Skin epidermis (tissue), 12 donors: ENCODE results near the gene OTX1.
"Not testable (repeated sequence)": the region's sequence is repeated elsewhere in the genome, so short reads cannot be mapped to it uniquely, and the experiment has no call there.

Experiments
- H3K27ac ChIP-seq, 21 experiments: fragments of 200-600 bp; sonication (generic) in 11 of 21; one replicate each; pipeline ENCODE4 v1.5.0; 2020; ENCODE audit warnings: mild to moderate bottlenecking in 3 of 21, inconsistent platforms in 2 of 21, moderate library complexity in 2 of 21
- H3K4me3 ChIP-seq, 7 experiments: fragments of 200-600 bp; sonication (generic) in 2 of 7; one replicate each; pipeline ENCODE4 v1.5.0; 2020; ENCODE audit warnings: inconsistent platforms in 2 of 7, mild to moderate bottlenecking in 2 of 7, moderate library complexity in 1 of 7

OTX1 gene

DNA sequence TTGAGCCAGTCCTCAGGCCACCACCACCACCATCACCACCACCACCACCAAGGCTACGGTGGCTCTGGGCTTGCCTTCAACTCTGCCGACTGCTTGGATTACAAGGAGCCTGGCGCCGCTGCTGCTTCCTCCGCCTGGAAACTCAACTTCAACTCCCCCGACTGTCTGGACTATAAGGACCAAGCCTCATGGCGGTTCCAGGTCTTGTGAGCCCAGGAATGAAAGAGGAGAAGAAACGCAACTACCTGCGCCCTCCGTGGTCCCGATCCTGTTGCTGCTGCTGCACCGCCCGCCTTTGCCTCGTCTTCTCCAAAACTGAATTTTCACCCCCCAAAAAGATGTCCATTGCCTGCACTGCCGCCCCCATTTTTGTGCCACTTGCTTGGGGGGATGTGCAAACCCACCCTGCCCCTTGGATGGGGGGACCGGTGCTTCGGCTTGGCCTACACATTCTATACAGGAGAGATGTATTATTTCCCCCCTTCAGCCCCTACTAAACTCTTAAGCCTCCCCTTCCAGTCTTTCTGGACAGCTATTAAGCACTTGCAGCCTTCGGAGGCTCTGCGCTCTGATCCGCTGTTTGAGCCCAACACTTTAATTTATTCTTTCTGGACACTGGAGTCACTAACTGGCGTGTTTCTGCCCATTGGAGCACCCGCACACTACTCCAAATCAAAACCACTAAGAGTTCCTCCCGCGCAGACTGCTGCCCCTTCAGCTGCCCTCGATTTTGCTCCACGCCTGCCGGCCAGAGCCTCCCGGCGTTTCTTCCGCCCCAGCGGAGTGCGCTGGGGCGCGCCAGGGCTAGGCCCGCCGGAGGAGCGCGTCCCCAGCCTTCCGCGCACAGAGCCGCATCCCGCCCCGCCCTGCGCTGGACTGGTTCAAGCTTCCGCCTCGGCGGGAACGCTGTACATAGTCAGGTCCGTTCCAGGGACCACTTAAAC lies 5.7 kb downstream of the OTX1 start:
- Histone ChIP-seq H3K4me3 (no peak overlapping the region), H3K27ac (no peak overlapping the region)

DNA sequence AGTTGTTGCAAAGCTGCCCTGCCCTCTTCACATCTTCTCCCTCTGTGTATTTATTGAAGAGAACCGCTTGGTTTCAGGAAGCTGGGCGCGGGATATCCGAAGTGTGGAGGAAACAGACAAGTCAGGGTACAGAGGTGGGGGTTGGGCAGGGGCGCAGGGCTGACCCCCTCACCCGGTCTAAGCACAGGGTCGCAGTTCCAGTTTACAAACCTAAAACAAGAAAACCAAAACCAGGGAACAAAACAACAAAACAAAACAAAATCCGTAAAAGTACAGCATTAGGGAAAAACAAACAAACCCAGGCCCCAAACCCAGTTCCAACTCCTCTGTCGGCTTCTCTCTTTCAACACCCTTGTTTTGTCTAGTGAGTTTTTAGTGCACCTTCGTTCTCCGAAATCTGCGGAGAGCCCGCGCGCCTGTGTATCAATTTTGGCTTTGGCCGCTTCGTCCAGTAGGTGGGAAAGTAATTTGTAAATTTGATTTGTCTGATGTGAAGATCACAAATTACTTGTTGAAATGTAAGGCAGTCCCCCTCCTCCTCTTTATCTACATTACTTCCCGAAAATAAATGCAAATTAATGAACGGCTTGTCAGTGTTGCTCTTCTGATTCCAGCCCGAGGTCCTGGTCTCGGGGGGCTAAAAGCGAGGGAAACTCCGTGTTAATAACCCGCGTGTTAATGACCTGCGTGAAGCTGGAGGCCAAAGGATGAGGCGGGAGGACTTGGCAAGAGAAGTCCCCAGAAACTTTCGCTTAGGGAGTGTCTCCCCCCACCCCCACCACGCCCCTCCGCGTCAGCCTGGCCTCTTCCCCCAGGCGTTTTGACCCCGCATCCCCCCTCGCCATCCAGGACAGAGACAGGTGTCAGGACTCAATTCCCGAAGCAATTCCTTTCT lies 6.9 kb downstream of the OTX1 start:
- Histone ChIP-seq H3K4me3 (no peak overlapping the region), H3K27ac (no peak overlapping the region)

DNA sequence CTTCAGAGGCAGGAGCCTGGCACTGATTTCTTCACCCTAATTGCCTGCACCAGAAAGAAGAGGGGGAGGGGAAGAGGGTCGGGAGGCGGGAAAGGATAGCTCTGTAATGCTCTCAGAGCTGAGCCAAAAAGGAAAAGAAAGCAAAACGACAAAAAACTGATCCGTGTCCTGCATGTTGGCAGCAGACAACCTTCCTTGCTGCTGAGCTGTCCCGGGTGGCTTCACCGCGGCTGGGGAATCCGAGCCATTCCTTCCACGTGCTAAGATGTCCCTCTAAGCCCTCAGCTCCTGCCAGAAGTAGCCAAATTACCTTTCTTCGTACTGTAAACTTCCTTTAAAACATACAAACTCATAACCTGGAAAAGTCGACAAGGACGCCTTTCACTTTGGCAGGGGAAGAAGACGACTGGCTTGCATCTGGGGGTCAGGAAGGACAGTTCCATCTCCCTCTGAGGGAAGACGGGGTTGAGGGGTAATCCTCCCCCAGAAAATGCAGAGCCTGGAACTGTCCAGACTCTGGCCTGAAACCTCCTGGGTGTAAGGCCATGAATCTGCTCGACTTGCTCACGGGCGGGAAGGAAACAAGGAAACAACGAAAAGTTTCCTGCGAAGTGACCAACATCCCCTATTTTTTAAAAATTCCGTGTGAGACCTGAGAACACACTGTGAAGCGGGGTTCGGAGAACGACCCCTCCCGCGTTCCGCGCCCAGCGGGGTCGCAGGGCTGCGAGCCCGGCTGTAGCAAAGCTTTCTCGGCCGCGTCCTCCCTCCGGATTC lies 7.7 kb downstream of the OTX1 start:
- Histone ChIP-seq H3K27ac (no peak overlapping the region), H3K4me3 (no peak overlapping the region)

DNA sequence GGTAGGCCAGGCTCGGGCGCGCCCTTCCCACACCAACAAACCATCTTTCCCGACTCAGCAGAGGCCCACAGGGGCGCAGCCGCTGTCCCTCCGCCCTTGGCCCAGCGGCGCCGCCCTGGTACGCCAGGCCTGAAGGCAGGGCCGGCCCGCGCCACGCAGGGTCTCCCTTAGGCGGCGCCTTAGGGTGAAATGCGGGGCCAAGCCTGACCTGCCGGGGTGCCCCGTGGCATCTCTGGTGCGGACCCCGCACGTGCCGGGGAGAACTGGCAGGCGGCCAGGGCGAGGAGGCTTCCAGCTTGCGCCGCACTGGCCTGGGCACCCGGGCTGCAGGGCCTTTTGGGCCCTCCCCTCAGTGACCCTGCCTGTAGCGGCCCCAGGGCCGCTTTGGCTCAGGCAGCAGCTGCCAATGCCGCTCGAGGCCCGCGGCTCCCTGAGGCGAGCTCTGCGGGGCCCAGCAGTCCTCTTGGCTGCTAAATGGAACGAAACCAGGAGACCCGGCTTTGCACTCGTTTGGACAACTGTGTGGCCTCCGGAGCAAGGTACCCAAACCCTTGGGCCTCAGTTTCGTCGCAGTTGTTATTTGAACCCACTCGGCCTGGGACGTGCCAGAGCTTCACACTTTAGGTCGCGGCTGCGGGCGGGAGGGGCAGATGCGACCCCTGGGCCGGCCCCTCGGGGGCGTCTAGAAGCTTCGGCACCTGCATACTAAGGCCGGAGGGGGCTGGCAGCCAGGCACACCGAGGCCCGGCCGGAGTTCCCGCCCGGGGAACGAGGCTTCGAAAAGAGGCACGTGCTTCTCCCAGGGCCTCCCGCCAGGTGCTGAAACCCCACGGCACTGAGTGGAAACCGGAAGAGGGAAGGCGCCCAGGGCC lies 8.5 kb downstream of the OTX1 start:
- Histone ChIP-seq H3K4me3 (peak overlapping the region; percentile 10 to 44 (median 21)), H3K27ac (peak overlapping the region in 8 of 21 experiments; percentile 33 to 72 (median 65))

DNA sequence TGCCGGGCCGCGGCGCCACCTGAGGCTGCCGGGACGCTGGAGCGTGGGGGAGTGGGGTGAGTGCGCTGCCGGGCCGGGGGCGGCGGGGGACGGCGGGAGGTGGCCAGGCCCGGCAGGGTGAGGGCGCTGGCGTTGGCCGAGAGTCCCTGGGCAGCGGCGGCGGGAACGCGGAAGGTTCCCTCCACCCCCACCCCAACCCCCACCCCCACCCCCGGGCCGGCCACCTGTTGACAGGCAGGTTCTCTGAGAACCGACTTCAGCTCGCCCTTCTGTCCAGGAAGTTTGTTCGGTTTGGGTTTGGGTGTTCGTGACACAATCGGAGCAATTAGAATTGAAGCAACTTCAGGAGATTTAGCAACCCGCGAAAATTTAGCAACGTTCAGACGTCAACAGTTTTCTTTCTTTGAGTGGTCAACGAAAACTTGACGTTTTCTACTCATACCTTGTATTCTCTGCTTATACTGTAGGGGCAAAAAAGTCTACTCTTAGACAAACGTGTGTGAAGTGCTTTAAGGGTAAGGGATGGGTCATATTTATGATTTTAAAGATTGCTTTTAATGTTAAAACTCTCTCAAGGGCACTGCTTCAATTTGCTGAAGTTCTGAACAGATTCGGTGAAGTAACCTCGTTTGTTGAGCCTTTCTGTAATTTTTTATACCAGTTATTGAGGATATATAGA lies 9.3 kb downstream of the OTX1 start:
- peak overlapping the region; percentile 10 to 44 (median 21) for H3K4me3 ChIP-seq
- peak overlapping the region in 8 of 21 experiments; percentile 33 to 72 (median 65) for H3K27ac ChIP-seq

DNA sequence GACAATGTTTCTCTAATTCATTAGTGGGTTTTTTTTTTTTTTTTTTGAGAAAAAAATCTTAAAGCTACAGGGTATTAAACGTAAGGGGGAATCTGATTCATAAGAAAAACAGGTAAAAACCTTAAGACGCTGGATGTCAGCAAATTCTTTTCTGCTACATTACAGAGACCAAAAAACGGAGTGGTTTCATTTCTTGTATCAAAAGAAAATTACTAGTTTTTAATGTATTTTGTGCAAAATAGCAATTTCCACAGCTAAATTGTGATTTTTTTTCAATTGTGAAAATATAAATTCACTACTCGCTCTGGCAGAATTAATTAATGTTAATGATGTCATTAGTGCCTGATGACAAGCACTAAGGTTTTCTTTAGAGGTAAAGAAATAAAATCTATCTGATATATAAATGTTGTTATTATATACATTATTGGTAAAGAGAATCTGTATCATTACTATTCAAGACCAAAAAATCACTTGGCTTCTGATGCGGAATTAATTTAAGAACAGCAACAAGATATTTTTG lies 9.9 kb downstream of the OTX1 start:
- peak overlapping the region in 2 of 7 experiments; percentile 35 to 44 for H3K4me3 ChIP-seq
- H3K27ac ChIP-seq = peak overlapping the region in 2 of 21 experiments; percentile 63 to 64

DNA sequence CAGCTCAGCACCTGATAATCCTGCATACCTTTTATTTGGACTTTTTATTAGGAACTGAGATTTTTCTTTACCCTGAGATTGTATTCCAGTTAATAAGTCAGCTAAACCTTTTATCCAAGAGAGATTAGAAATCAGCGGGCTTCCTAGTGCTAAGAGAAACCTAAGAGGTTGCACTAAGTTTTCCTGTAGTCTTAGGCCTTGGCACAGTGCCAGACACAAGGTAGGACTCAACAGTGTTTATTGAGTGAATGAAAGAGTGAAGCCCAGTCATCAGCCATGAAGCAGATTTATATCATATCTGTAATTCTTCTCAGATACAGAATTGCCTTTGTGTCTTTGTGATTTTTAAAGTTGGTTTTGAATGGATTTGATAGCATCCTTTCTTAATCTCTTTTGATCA lies 13.6 kb downstream of the OTX1 start:
- Histone ChIP-seq H3K27ac (no peak overlapping the region), H3K4me3 (no peak overlapping the region)

DNA sequence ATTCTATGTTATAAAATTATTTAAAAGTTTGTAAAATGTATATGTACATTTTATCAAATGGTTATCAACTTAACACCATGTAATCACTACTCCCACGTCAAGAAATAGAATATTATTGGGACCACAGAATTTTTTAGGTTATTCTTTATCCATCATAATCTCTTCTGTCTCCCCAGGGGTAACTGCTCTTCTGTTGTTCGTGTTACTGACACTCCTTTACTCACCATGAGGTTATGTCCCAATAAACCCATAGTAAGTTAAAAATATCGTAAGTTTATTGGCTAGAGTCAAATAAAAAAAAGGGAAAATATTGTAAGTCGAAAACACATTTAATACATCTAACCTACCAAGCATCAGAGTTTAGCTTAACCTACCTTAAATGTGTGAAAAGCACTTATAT lies 14.0 kb downstream of the OTX1 start:
- no peak overlapping the region for H3K27ac ChIP-seq

DNA sequence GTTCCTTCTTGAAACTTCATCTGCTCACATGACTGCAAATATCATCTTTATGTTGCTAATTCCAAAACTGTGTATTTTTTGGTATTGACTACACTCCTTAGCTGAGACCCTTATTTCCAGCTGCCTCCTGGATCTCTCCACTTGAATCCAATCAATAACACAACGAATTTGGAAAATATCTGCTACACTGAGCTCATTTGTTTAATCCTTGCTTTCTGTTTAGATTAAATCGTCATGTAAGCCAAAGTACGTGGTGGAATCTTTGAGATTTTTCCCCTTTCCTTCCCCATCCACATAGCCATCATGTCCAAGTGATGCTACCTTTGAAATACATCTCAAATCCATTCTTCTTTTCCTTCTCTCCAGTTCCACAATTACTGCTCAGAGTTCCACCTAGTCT lies 15.6 kb downstream of the OTX1 start:
- Histone ChIP-seq H3K27ac (no peak overlapping the region), H3K4me3 (no peak overlapping the region)

More for the DNA sequence above, 14.0 kb downstream of the OTX1 start:
- no peak overlapping the region for H3K4me3 ChIP-seq

DNA sequence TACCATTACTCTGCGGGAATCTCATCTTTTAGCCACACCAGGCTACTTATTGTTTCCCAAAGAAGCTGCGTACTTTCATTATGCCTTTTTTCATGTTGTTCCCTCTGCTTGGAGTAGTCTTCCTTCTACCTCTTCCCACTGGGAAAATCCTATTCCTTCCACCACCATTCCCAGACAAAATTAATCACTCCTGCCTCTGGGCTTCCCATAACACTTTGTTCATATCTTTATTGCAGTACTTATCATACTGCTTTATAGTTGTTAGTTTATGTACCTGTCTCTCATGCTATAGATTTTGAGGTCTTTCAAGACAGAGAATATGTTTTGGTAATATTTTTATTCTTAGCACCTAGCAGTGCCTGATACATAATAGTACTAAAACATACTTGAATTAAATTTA lies 16.2 kb downstream of the OTX1 start:
- Histone ChIP-seq H3K4me3 (no peak overlapping the region), H3K27ac (no peak overlapping the region)

DNA sequence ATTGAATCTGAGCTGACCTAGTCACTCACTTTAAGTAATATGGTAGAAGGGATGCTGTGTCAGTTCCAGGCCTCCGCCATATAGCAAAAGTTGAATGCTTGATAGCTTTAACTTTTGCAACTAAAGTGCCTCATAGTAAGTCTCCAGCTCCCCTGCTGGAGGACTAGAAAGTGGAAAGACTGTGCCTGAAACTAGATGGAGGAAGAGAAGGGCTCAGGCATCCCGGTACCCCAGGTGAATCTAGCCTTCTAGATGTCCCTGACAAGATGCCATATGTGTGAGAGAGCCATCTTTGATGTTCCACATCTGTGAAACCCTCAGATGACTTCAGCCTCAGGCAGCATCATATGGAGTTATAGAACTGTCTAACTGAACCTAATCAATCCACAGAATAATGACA lies 21.0 kb downstream of the OTX1 start:
- Histone ChIP-seq H3K4me3 (no peak overlapping the region), H3K27ac (no peak overlapping the region)

DNA sequence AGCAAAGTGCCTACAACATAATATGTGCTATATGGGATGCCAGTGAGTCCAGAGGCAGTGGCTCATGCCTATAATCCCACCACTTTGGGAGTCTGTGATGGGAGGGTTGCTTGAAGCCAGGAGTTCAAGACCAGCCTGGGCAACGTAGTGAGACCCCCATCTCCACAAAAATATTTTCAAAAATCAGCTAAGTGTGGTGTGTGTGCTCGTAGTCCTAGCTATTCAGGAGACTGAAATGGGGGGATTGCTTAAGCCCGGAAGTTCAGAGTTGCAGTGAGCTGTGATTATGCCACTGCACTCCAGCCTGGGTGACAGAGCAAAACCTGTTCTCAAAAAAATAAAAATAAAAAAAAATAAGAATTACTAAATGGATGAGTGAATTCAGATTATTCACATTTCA lies 23.4 kb downstream of the OTX1 start:
- H3K27ac ChIP-seq = no peak overlapping the region
- H3K4me3 ChIP-seq = no peak overlapping the region

DNA sequence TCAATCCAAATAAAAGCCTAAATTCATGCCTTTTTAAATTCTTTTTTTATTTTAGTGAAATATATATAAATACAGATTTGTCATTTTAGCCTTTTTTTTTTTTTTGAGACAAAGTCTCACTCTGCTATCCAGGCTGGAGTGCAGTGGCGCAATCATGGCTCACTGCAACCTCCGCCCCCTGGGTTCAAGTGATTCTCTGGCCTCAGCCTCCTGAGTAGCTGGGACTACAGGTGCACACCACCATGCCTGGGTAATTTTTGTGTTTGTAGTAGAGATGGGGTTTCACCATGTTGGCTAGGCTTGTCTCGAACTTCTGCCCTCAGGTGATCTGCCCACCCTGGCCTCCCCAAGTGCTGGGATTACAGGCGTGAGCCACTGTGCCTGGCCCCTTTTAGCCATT lies 23.8 kb downstream of the OTX1 start:
- H3K27ac ChIP-seq = not testable (repeated sequence)

DNA sequence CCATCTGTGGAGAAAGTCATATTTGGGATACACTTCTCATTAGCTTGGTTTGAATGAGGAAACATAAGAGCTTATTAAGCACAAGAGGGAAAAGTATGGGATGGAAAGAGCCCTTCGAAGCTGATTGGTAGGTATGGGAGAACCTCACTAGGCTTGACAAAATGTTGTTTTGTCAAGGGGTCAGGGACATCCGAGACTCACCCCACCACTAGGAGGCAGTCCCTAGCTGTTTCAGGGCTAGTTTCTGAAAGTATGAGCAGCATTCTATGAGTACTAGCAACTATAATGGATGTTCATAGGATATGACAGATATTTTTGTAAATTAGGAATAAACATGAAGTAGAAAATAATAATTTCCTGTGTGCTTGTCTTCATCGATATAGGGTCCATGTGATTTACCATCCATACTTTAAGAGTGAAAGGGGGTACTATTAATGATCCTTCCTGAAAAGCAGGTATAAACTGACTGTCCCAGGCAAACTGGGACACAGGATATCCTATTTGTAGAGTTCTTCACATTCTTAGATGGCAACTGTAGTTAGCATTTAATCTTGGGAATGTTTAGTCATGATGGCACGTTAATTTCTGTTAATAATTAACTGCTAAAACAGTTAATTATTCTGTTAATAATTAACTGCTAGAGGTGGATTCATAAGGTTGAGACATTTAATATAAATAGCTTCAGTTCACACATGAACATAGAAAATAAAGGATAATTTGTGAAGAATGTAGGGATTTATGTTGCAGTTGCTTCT lies 28.4 kb downstream of the OTX1 start:
- no peak overlapping the region for H3K4me3 ChIP-seq
- H3K27ac ChIP-seq = no peak overlapping the region

More for the DNA sequence above, 23.8 kb downstream of the OTX1 start:
- H3K4me3 ChIP-seq = not testable (repeated sequence)

DNA sequence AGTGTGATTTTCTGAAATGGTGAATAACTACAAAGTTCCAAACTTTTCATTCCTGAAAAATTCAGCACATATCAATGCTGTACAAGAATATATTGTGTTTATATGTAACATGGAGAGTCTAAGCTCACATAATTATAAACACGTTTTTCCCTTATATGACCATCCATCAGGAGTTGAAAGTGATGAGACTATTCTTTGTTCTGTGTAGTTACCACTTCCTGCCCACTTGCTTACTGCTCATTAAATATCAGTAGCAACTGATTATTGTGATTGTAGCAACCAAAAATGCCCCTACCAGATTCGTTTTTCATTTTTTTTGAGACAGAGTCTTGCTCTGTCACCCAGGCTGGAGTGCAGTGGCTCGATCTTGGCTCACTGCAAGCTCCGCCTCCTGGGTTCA lies 30.8 kb downstream of the OTX1 start:
- Histone ChIP-seq H3K27ac (no peak overlapping the region), H3K4me3 (no peak overlapping the region)

DNA sequence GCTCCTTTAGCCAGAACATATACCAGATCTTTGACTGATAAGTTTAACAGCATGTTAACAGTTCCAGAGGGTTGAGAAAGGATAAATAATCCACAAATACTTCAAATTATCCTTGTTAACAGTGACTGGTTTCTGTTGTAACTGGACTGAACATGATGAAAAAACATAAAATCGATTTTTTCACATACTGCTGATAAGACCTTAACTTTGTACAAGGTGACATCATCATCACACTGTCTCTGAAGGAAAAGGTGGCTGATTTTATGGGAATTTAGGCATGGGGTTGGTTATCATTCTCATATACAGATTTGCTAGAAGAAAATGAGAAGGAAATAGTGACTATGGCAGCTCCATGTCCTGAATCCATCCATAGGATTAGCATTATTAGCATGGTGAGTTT lies 36.1 kb downstream of the OTX1 start:
- H3K4me3 ChIP-seq = no peak overlapping the region

DNA sequence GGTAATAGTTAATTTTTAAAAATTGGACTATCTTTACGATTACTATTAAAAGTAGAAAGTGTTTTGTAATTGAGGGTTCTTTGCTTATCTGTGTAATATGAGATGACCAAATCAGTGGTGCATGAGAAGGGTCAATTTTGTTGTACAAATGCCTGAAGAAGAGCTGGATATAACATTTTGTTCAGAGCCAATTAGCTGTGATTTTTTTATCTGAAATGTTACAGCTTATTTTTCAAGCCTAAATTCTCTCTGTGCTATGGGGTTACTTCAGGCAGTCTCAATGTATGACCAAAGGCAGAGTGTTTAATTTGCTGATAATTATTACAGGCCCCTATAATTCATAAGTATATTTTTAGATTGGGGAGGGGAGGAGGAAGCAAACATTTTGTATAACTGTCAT lies 41.8 kb downstream of the OTX1 start:
- Histone ChIP-seq H3K4me3 (no peak overlapping the region), H3K27ac (no peak overlapping the region)

More for the DNA sequence above, 36.1 kb downstream of the OTX1 start:
- H3K27ac ChIP-seq = no peak overlapping the region
